GM23248 (cell line): Measurements from ENCODE around the gene ESRRB. TPM values are rescaled to one million over a fixed set of nuclear protein-coding genes. Genes with fewer than 3 reads are reported as not detected.

Experiments used
- DNase-seq: peaks from one replicate; pipeline ENCODE4 v3.0.0-alpha.2; 2015
- H2AFZ ChIP-seq: fragments of 200-600 bp; sonication (generic); 2 replicates; pipeline ENCODE4 v1.6.1; 2016; ENCODE audit warnings: antibody characterized with exemption
- H3F3A ChIP-seq: fragments of 200-600 bp; sonication (generic); 2 replicates; pipeline ENCODE4 v1.6.1; 2016; ENCODE audit warnings: mild to moderate bottlenecking, antibody characterized with exemption, mixed run types; ENCODE audit not compliant: insufficient read depth
- H3K27ac ChIP-seq: fragments of 200-600 bp; sonication (generic); 2 replicates; pipeline ENCODE4 v1.5.1; 2016; ENCODE audit warnings: mild to moderate bottlenecking
- H3K27me3 ChIP-seq: fragments of 200-600 bp; sonication (generic); replicated peaks from 2 replicates; pipeline ENCODE4 v1.6.1; 2016; ENCODE audit warnings: mild to moderate bottlenecking; ENCODE audit not compliant: insufficient read depth
- H3K36me3 ChIP-seq: fragments of 200-600 bp; sonication (generic); 2 replicates; pipeline ENCODE4 v1.6.1; 2016; ENCODE audit warnings: low read depth, mild to moderate bottlenecking
- H3K4me1 ChIP-seq: fragments of 200-600 bp; sonication (generic); 2 replicates; pipeline ENCODE4 v1.6.1; 2016; ENCODE audit warnings: mild to moderate bottlenecking; ENCODE audit not compliant: insufficient read depth
- H3K4me2 ChIP-seq: fragments of 200-600 bp; sonication (generic); one replicate; pipeline ENCODE4 v1.6.1; 2016; ENCODE audit warnings: mild to moderate bottlenecking; ENCODE audit not compliant: unreplicated experiment
- H3K4me3 ChIP-seq: fragments of 200-600 bp; sonication (generic); 2 replicates; pipeline ENCODE4 v1.5.1; 2016; ENCODE audit warnings: mild to moderate bottlenecking
- H3K79me2 ChIP-seq: fragments of 200-600 bp; sonication (generic); 2 replicates; pipeline ENCODE4 v1.6.1; 2016; ENCODE audit warnings: mild to moderate bottlenecking; ENCODE audit not compliant: insufficient read depth
- H3K9ac ChIP-seq: fragments of 200-600 bp; sonication (generic); 2 replicates; pipeline ENCODE4 v1.6.1; 2016; ENCODE audit warnings: mild to moderate bottlenecking
- H3K9me2 ChIP-seq: fragments of 200-600 bp; sonication (generic); 2 replicates; pipeline ENCODE4 v1.6.1; 2016; ENCODE audit warnings: mixed run types, mild to moderate bottlenecking, moderate library complexity; ENCODE audit not compliant: insufficient read depth
- H3K9me3 ChIP-seq: fragments of 200-600 bp; sonication (generic); one replicate; pipeline ENCODE4 v1.6.1; 2017; ENCODE audit warnings: low read depth
- H4K20me1 ChIP-seq: fragments of 200-600 bp; sonication (generic); 2 replicates; pipeline ENCODE4 v1.6.0; 2016; ENCODE audit not compliant: insufficient read depth
- EZH2 ChIP-seq: fragments of 200-600 bp; sonication (generic); IDR thresholded peaks from 2 replicates; pipeline ENCODE4 v1.6.1; 2018; ENCODE audit warnings: antibody characterized with exemption, mild to moderate bottlenecking; ENCODE audit not compliant: insufficient read depth, poor library complexity, severe bottlenecking
- EZH2phosphoT487 ChIP-seq: fragments of 200-600 bp; sonication (generic); IDR thresholded peaks from 2 replicates; pipeline ENCODE4 v1.6.1; 2018; ENCODE audit warnings: antibody characterized with exemption, moderate library complexity, mild to moderate bottlenecking, low read depth; ENCODE audit not compliant: insufficient read depth
- WGBS, 2 experiments: methylation state at CpG; one replicate each; pipeline ENCODE4 v1.1.6; 2015 to 2017; ENCODE audit warnings: low lambda C conversion rate in 2 of 2, low coverage in 1 of 2; ENCODE audit errors: missing lambda C conversion rate in 2 of 2; 5-methylcytosine and 5-hydroxymethylcytosine counted together
- in situ Hi-C: fragments of 300-500 bp; cut with MboI; formaldehyde crosslinking; loops from 2 replicates; pipeline ENCODE4 v1.15.0; 2020
- polyA plus RNA-seq: library from polyadenylated mRNA; unstranded; fragments of >200 nt; fragmentation: Nextera tagmentation; extraction: Ambion mirVana; gene quantifications from 2 replicates; pipeline ENCODE4 v1.2.1, GENCODE V29; 2016
- total RNA-seq: library from RNA; depleted of rRNA; stranded (reverse); fragments of >200 nt; shearing (Covaris generic); gene quantifications from 2 replicates; pipeline ENCODE4 v1.2.3, GENCODE V29; 2014; rRNA removed

Gene ESRRB
- total and polyA plus RNA-seq, 2 experiments from 2014 or later: not detected

DNA sequence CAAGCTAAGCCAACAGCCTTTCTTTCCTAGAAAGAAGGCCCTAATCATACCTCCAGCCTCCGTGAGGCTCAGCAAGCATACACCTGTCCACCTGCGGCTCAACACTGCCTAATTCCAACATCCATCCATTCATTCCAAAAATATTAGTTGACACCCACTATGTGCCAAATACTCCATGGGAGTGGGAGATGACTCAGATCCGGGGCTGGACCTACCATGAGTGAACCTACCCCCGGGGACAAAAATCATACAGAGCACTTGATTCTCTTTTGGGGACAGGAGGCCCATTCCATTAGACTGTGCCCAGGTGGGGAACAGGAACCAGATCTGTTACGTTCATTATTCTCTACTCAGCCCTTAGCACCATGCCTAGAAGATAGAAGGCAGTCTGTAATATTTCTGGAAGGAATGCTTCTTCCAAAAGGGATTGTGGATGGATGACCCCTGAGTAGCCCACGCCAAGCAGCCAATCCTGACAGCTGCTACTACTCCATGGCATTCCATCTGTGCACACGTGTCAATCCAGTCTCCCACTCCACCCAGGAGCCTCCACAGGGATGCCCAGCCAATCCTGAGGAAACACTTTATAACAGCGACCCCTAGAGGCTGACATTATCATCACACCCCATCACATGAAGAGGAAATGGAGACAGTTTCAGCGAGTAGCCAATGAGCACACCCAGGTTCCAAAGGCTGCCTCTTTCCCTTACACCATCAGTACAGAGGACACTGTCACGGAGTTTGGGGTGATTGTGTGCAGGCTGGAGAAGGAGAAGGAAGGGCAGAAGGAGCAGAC is 170.7 kb downstream of the ESRRB start:
- Histone ChIP-seq H4K20me1 (no peaks in the 10 kb centered on the region), H3K9ac (no peak overlapping the region), H3K4me3 (no peak overlapping the region), H3K27me3 (no peaks in the 10 kb centered on the region), H3K9me3 (no peaks in the 10 kb centered on the region), H3K4me1 (no peaks in the 10 kb centered on the region), H3K36me3 (no peaks in the 10 kb centered on the region), H2AFZ (no peak overlapping the region), H3K4me2 (no peak overlapping the region), H3K27ac (no peak overlapping the region), H3K79me2 (no peaks in the 10 kb centered on the region), H3F3A (no peaks in the 10 kb centered on the region), H3K9me2 (no peaks in the 10 kb centered on the region)
- in situ Hi-C loops: no loop called here
- TF ChIP-seq EZH2phosphoT487 (no peak), EZH2 (no peak)
- WGBS, 2 experiments: 48 to 53% methylated on average over 10 of the region's 10 CpGs
- DNase-seq: peak; percentile 29

DNA sequence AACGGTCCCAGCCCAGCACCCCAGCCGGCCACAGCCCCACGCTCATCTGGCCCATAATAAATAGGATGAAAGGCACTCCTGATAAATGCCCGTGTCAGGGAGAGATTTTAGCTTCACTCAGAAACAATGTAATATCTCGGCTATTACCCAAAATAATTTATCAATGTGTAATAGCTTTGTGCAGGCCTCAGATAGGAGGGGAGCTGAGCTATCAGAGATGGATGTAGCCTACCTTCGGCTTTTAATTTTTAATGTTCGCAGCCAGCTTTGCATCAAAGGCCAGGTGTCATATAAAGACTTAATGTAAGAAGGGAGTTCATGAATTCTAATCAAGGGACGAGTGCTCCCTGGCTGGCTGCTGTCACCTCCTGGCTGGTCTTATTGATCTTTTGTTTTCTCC is 171.9 kb downstream of the ESRRB start:
- no peak overlapping the region for H3K4me3 ChIP-seq
- no peaks in the 10 kb centered on the region for H3K4me1 ChIP-seq
- no peaks in the 10 kb centered on the region for H3K9me2 ChIP-seq
- WGBS, 2 experiments: 50 to 52% methylated on average over 8 of the region's 8 CpGs
- TF ChIP-seq EZH2phosphoT487: no peak
- TF ChIP-seq EZH2: no peak
- in situ Hi-C loops: no loop called here
- no peak for DNase-seq
- H3K36me3 ChIP-seq: no peaks in the 10 kb centered on the region
- H3K4me2 ChIP-seq: no peak overlapping the region
- no peaks in the 10 kb centered on the region for H3K27me3 ChIP-seq
- no peaks in the 10 kb centered on the region for H3F3A ChIP-seq
- H3K79me2 ChIP-seq: no peaks in the 10 kb centered on the region
- H3K27ac ChIP-seq: no peak overlapping the region
- H3K9me3 ChIP-seq: no peaks in the 10 kb centered on the region
- no peak overlapping the region for H3K9ac ChIP-seq
- H4K20me1 ChIP-seq: no peaks in the 10 kb centered on the region
- H2AFZ ChIP-seq: no peak overlapping the region

DNA sequence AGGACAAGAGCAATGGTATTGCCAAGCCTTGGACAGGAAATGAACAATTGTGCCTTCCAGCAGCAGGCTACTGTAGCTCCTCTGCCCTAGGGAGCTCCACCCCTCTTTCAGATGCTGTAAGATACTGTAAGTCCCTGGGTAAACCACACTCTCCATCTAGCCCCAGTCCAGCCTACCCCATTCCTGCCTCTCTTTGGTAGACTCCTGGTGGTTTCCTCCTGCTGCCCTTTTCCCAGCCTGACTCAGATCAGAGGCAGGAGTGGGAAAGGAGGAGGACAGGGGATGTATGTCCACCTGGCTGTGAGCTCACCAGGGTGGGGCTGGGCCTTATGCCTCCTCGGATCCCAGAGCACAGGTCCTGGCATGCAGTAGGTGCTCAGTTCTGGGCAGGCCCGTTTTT is 174.6 kb downstream of the ESRRB start:
- in situ Hi-C loops: no loop called here
- DNase-seq: peak; percentile 16
- no peak overlapping the region for H3K9ac ChIP-seq

DNA sequence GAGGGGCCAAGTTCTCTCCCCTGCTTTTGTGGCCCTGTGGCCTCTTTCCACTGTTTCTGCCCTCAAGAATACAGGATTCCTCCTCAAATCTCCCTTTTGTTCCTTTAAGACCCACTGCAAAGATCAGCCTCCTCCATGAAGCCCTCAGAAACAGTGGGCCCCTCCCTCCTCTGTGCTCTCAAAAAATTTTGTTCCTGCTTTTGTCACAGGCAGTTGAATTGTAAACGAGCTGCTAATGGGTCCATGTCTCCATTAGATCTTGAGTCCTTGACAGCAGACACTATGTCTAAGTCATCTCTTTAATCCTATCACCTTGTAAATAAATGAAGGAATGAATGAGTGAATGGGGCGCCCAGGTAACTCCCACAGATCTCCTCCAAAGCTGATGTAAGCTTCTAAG is 175.2 kb downstream of the ESRRB start:
- H3K36me3 ChIP-seq: no peaks in the 10 kb centered on the region
- 37 to 42% methylated on average over 2 of the region's 2 CpGs for WGBS, 2 experiments

More for the DNA sequence above, 174.6 kb downstream of the ESRRB start:
- no peaks in the 10 kb centered on the region for H3K9me2 ChIP-seq
- H3K79me2 ChIP-seq: no peaks in the 10 kb centered on the region
- no peaks in the 10 kb centered on the region for H3K36me3 ChIP-seq
- H3K27me3 ChIP-seq: no peaks in the 10 kb centered on the region
- H4K20me1 ChIP-seq: no peaks in the 10 kb centered on the region
- H2AFZ ChIP-seq: no peak overlapping the region
- no peak overlapping the region for H3K27ac ChIP-seq
- H3K4me2 ChIP-seq: no peak overlapping the region
- no peaks in the 10 kb centered on the region for H3K4me1 ChIP-seq
- no peak overlapping the region for H3K4me3 ChIP-seq
- H3F3A ChIP-seq: no peaks in the 10 kb centered on the region
- no peak for TF ChIP-seq EZH2
- no peak for TF ChIP-seq EZH2phosphoT487
- H3K9me3 ChIP-seq: no peaks in the 10 kb centered on the region
- 50 to 53% methylated on average over 2 of the region's 2 CpGs for WGBS, 2 experiments

More for the DNA sequence above, 175.2 kb downstream of the ESRRB start:
- H2AFZ ChIP-seq: no peak overlapping the region
- no peak overlapping the region for H3K4me2 ChIP-seq
- no peaks in the 10 kb centered on the region for H3K4me1 ChIP-seq
- H3K9me2 ChIP-seq: no peaks in the 10 kb centered on the region
- no peaks in the 10 kb centered on the region for H3K79me2 ChIP-seq
- TF ChIP-seq EZH2 (no peak), EZH2phosphoT487 (no peak)
- H3K27ac ChIP-seq: no peak overlapping the region
- H3K4me3 ChIP-seq: no peak overlapping the region
- no peaks in the 10 kb centered on the region for H3K27me3 ChIP-seq
- no peak overlapping the region for H3K9ac ChIP-seq
- DNase-seq: no peak
- no peaks in the 10 kb centered on the region for H3K9me3 ChIP-seq
- H4K20me1 ChIP-seq: no peaks in the 10 kb centered on the region
- no peaks in the 10 kb centered on the region for H3F3A ChIP-seq
- in situ Hi-C loops: no loop called here

Other genes with a start within 250 kb of the ESRRB start
- gene GPATCH2L, start 224.2 kb upstream of the ESRRB start, total RNA-seq: 35.1 and 46.4 TPM in 2 replicates
- 13.6 and 13.7 TPM in 2 replicates for gene GPATCH2L, start 224.2 kb upstream of the ESRRB start, polyA plus RNA-seq